WTC11 (cell line): ENCODE data around the gene VTI1A. TPM values are rescaled to one million over a fixed set of nuclear protein-coding genes. Genes with fewer than 3 reads are reported as not detected.

ENCODE experiments used
- ATAC-seq: fragments of 200-7000 bp; cut with Tn5 transposase; 2 replicates; pipeline ENCODE4 v1.10.0; 2021; ENCODE audit warnings: mild to moderate bottlenecking, moderate library complexity
- CTCF ChIA-PET: fragments of 300-600 bp; sonication (Branson Sonifier 250); formaldehyde crosslinking; loops from one replicate; lab custom pipeline; 2021; ENCODE audit warnings: antibody characterized with exemption; lab: Charles Lee
- POLR2A ChIA-PET: fragments of 350-600 bp; sonication (Branson Sonifier 250); formaldehyde crosslinking; loops from one replicate; lab custom pipeline; 2021; ENCODE audit warnings: antibody characterized with exemption; lab: Charles Lee
- DNase-seq: peaks from one replicate; pipeline ENCODE4 v3.0.0; 2021; ENCODE audit warnings: low spot score
- H3K27ac Mint-ChIP-seq: 2 replicates; pipeline ENCODE4 v1.8.0; 2021; ENCODE audit warnings: mixed read lengths
- H3K27me3 Mint-ChIP-seq: 2 replicates; pipeline ENCODE4 v1.8.0; 2021; ENCODE audit warnings: low read depth, mild to moderate bottlenecking, moderate library complexity, mixed read lengths
- H3K36me3 Mint-ChIP-seq: 2 replicates; pipeline ENCODE4 v1.8.0; 2021; ENCODE audit warnings: mixed read lengths
- H3K4me1 Mint-ChIP-seq: 2 replicates; pipeline ENCODE4 v1.8.0; 2022; ENCODE audit warnings: mixed read lengths
- H3K4me3 Mint-ChIP-seq: 2 replicates; pipeline ENCODE4 v1.8.0; 2021; ENCODE audit warnings: mild to moderate bottlenecking, moderate library complexity, mixed read lengths
- H3K9me3 Mint-ChIP-seq: 2 replicates; pipeline ENCODE4 v1.8.0; 2021; ENCODE audit warnings: mixed read lengths
- ATF1 ChIP-seq: sonication (generic); formaldehyde crosslinking; IDR thresholded peaks from 2 replicates; pipeline ENCODE4 v1.8.1; 2023; ENCODE audit warnings: mild to moderate bottlenecking, moderate library complexity, missing genetic modification reagents
- CREB1 ChIP-seq: sonication (generic); formaldehyde crosslinking; IDR thresholded peaks from 2 replicates; pipeline ENCODE4 v1.8.0; 2023; ENCODE audit warnings: mild to moderate bottlenecking, missing genetic modification reagents
- GABPB1 ChIP-seq: sonication (generic); formaldehyde crosslinking; IDR thresholded peaks from 2 replicates; pipeline ENCODE4 v1.8.1; 2023; ENCODE audit warnings: mild to moderate bottlenecking, missing genetic modification reagents
- HMGA2 ChIP-seq: fragments of 250-450 bp; sonication (Bioruptor Pico); IDR thresholded peaks from 2 replicates; pipeline ENCODE4 v1.4.0; 2021; ENCODE audit warnings: mild to moderate bottlenecking, moderate library complexity
- IRF2 ChIP-seq: sonication (generic); formaldehyde crosslinking; IDR thresholded peaks from 2 replicates; pipeline ENCODE4 v1.8.0; 2022; ENCODE audit warnings: low read depth, missing genetic modification reagents, borderline replicate concordance
- KAT7 ChIP-seq: sonication (generic); formaldehyde crosslinking; IDR thresholded peaks from 2 replicates; pipeline ENCODE4 v1.8.1; 2023; ENCODE audit warnings: missing genetic modification reagents, mild to moderate bottlenecking, borderline replicate concordance
- NFATC4 ChIP-seq: fragments of 250-450 bp; sonication (Bioruptor Pico); IDR thresholded peaks from 2 replicates; pipeline ENCODE4 v1.9.0; 2021; ENCODE audit warnings: mild to moderate bottlenecking
- NFE2L1 ChIP-seq: sonication (generic); formaldehyde crosslinking; IDR thresholded peaks from 2 replicates; pipeline ENCODE4 v1.8.1; 2023; ENCODE audit warnings: missing genetic modification reagents
- NFYB ChIP-seq: sonication (generic); formaldehyde crosslinking; conservative IDR thresholded peaks from 2 replicates; pipeline ENCODE4 v1.8.0; 2022; ENCODE audit warnings: low read depth, missing genetic modification reagents
- NR3C1 ChIP-seq: sonication (generic); formaldehyde crosslinking; conservative IDR thresholded peaks from 2 replicates; pipeline ENCODE4 v1.8.1; 2023; ENCODE audit warnings: low read depth, mild to moderate bottlenecking, missing genetic modification reagents
- OVOL2 ChIP-seq: fragments of 250-450 bp; sonication (Bioruptor Pico); IDR thresholded peaks from 2 replicates; pipeline ENCODE4 v1.9.0; 2021; ENCODE audit warnings: mild to moderate bottlenecking, borderline replicate concordance
- RORB ChIP-seq: fragments of 250-450 bp; sonication (Bioruptor Pico); IDR thresholded peaks from 2 replicates; pipeline ENCODE4 v1.9.0; 2021; ENCODE audit warnings: mild to moderate bottlenecking
- SP1 ChIP-seq: sonication (generic); formaldehyde crosslinking; conservative IDR thresholded peaks from 2 replicates; pipeline ENCODE4 v1.8.1; 2022; ENCODE audit warnings: missing genetic modification reagents
- TEAD1 ChIP-seq: sonication (generic); formaldehyde crosslinking; IDR thresholded peaks from 2 replicates; pipeline ENCODE4 v1.8.0; 2022; ENCODE audit warnings: mild to moderate bottlenecking, missing genetic modification reagents
- ZBTB21 ChIP-seq: sonication (generic); formaldehyde crosslinking; IDR thresholded peaks from 2 replicates; pipeline ENCODE4 v1.8.1; 2023; ENCODE audit warnings: mild to moderate bottlenecking, missing genetic modification reagents, borderline replicate concordance
- ZNF232 ChIP-seq: sonication (generic); formaldehyde crosslinking; IDR thresholded peaks from 2 replicates; pipeline ENCODE4 v1.8.0; 2022; ENCODE audit warnings: mild to moderate bottlenecking, missing genetic modification reagents
- total RNA-seq: library from RNA; stranded (reverse); gene quantifications from 3 replicates; pipeline ENCODE4 v1.2.3, GENCODE V29; 2021
- TF ChIP-seq, protein P1 (sequence below): fragments of 250-450 bp; sonication (Bioruptor Pico); IDR thresholded peaks from 2 replicates; pipeline ENCODE4 v1.8.0; 2021; ENCODE audit warnings: mild to moderate bottlenecking
- TF ChIP-seq, protein P2 (sequence below): sonication (generic); formaldehyde crosslinking; IDR thresholded peaks from 2 replicates; pipeline ENCODE4 v1.8.1; 2022; ENCODE audit warnings: mild to moderate bottlenecking, moderate library complexity, missing genetic modification reagents
- TF ChIP-seq, protein P3 (sequence below): sonication (generic); formaldehyde crosslinking; IDR thresholded peaks from 2 replicates; pipeline ENCODE4 v1.8.0; 2023; ENCODE audit warnings: mild to moderate bottlenecking, missing genetic modification reagents
- TF ChIP-seq, protein P4 (sequence below): sonication (generic); formaldehyde crosslinking; IDR thresholded peaks from 2 replicates; pipeline ENCODE4 v1.8.1; 2022; ENCODE audit warnings: missing genetic modification reagents, borderline replicate concordance
- TF ChIP-seq, protein P5 (sequence below): sonication (generic); formaldehyde crosslinking; IDR thresholded peaks from 2 replicates; pipeline ENCODE4 v1.8.1; 2023; ENCODE audit warnings: mild to moderate bottlenecking, missing genetic modification reagents
- TF ChIP-seq, protein P6 (sequence below): sonication (generic); formaldehyde crosslinking; IDR thresholded peaks from 2 replicates; pipeline ENCODE4 v1.8.0; 2022; ENCODE audit warnings: mild to moderate bottlenecking, missing genetic modification reagents
- TF ChIP-seq, protein P7 (sequence below): sonication (generic); formaldehyde crosslinking; IDR thresholded peaks from 2 replicates; pipeline ENCODE4 v1.8.1; 2022; ENCODE audit warnings: mild to moderate bottlenecking, missing genetic modification reagents, moderate library complexity, borderline replicate concordance
- TF ChIP-seq, protein P8 (sequence below): fragments of 250-450 bp; sonication (Bioruptor Pico); IDR thresholded peaks from 2 replicates; pipeline ENCODE4 v2.1.2; 2022; ENCODE audit warnings: mild to moderate bottlenecking, moderate library complexity

Gene VTI1A
- total RNA-seq, 1 experiment from 2014 or later: 20.1 TPM

DNA sequence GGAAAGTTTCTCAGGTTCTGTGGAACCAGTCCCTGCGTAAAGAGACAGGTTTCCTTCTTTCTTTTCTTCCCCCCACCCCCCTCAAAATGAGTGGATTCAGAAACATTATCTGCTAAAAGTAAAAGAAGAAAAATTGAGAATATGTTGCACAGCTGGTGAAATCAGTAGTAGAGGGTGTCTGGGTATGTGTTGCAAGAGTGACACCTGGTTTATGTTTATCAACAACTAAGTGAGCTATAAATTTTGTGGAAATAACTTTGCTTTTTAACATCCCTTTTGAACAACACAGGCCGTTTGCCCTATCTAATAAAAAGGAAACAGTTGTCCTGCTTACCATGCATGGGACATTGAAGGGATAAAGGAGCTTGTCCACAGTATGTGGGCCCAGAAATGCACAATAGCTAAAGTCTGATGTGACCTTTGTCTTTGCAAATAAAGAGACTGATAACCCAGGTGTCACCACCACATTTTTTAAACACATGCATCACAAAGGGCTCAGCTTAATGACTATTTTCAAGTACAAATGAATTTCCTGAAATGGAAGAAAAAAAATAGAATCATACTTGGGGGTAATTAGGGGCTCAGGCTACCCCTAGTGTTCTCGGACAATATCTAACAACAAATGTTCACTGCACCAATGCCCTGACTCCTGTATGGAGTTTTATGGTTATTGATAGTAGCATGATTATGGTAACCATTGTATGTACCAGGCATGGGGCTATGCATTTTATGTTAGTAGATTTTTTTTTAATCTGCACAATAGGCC, 281.3 kb downstream of the VTI1A start:
- Mint-ChIP-seq H3K9me3 (no peaks in the 10 kb centered on the region), H3K36me3 (no peaks in the 10 kb centered on the region), H3K27ac (peak overlapping the region; percentile 72; the same call in 1 of the 2 replicates), H3K4me1 (peaks cover 72% of the 10 kb centered on the region), H3K27me3 (no peaks in the 10 kb centered on the region), H3K4me3 (no peak overlapping the region)
- DNase-seq (no peak), ATAC-seq (no peak)
- TF ChIP-seq, protein P1, sequence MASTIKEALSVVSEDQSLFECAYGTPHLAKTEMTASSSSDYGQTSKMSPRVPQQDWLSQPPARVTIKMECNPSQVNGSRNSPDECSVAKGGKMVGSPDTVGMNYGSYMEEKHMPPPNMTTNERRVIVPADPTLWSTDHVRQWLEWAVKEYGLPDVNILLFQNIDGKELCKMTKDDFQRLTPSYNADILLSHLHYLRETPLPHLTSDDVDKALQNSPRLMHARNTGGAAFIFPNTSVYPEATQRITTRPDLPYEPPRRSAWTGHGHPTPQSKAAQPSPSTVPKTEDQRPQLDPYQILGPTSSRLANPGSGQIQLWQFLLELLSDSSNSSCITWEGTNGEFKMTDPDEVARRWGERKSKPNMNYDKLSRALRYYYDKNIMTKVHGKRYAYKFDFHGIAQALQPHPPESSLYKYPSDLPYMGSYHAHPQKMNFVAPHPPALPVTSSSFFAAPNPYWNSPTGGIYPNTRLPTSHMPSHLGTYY (CRISPR knock-in tag): no peak
- TF ChIP-seq ZBTB21 (CRISPR knock-in tag) (no peak), RORB (no peak; the same call in 1 of the 2 replicates), NFE2L1 (no peak), OVOL2 (CRISPR knock-in tag) (no peak), SP1 (CRISPR knock-in tag) (no peak), NFYB (CRISPR knock-in tag) (no peak), NR3C1 (CRISPR knock-in tag) (no peak), IRF2 (no peak)
- TF ChIP-seq, protein P2, sequence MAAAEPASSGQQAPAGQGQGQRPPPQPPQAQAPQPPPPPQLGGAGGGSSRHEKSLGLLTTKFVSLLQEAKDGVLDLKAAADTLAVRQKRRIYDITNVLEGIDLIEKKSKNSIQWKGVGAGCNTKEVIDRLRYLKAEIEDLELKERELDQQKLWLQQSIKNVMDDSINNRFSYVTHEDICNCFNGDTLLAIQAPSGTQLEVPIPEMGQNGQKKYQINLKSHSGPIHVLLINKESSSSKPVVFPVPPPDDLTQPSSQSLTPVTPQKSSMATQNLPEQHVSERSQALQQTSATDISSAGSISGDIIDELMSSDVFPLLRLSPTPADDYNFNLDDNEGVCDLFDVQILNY (CRISPR knock-in tag): no peak
- ChIA-PET CTCF (no interaction called here), POLR2A (interaction anchor here (0.7 kb wide), 1 partner anchor 26 kb away, joined by 3 read pairs; no protein-coding TSS in a partner anchor)

DNA sequence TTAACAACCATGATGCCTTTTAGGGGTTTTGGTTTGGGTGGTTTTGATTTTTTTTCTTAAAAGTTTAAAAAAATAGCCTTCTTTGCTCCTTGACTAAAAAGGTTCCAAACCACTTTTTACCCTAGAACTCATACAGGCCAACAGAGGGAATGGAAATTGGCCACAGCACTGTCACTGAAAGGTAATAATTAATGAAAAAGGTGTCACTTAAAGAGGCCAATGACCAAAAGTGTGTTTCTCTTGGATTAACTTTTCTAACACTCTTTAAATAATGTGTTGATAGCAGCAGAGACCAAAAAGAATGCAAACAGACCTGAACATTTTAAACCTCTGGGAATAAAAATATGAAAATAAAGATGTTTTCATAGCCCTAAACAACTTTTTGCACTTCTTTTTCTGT, 282.0 kb downstream of the VTI1A start:
- Mint-ChIP-seq H3K4me3 (no peak overlapping the region), H3K4me1 (peaks cover 68% of the 10 kb centered on the region), H3K36me3 (no peaks in the 10 kb centered on the region), H3K27ac (no peak overlapping the region), H3K27me3 (no peaks in the 10 kb centered on the region), H3K9me3 (no peaks in the 10 kb centered on the region; the same call in 1 of the 2 replicates)
- ATAC-seq (no peak), DNase-seq (no peak)
- TF ChIP-seq TEAD1 (no peak), NFATC4 (CRISPR knock-in tag) (no peak), HMGA2 (no peak), ZBTB21 (CRISPR knock-in tag) (no peak), GABPB1 (no peak), ZNF232 (CRISPR knock-in tag) (no peak), ATF1 (CRISPR knock-in tag) (no peak), SP1 (CRISPR knock-in tag) (no peak), CREB1 (CRISPR knock-in tag) (no peak), KAT7 (CRISPR knock-in tag) (no peak)
- TF ChIP-seq, protein P3, sequence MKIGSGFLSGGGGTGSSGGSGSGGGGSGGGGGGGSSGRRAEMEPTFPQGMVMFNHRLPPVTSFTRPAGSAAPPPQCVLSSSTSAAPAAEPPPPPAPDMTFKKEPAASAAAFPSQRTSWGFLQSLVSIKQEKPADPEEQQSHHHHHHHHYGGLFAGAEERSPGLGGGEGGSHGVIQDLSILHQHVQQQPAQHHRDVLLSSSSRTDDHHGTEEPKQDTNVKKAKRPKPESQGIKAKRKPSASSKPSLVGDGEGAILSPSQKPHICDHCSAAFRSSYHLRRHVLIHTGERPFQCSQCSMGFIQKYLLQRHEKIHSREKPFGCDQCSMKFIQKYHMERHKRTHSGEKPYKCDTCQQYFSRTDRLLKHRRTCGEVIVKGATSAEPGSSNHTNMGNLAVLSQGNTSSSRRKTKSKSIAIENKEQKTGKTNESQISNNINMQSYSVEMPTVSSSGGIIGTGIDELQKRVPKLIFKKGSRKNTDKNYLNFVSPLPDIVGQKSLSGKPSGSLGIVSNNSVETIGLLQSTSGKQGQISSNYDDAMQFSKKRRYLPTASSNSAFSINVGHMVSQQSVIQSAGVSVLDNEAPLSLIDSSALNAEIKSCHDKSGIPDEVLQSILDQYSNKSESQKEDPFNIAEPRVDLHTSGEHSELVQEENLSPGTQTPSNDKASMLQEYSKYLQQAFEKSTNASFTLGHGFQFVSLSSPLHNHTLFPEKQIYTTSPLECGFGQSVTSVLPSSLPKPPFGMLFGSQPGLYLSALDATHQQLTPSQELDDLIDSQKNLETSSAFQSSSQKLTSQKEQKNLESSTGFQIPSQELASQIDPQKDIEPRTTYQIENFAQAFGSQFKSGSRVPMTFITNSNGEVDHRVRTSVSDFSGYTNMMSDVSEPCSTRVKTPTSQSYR (CRISPR knock-in tag): no peak
- TF ChIP-seq, protein P4, sequence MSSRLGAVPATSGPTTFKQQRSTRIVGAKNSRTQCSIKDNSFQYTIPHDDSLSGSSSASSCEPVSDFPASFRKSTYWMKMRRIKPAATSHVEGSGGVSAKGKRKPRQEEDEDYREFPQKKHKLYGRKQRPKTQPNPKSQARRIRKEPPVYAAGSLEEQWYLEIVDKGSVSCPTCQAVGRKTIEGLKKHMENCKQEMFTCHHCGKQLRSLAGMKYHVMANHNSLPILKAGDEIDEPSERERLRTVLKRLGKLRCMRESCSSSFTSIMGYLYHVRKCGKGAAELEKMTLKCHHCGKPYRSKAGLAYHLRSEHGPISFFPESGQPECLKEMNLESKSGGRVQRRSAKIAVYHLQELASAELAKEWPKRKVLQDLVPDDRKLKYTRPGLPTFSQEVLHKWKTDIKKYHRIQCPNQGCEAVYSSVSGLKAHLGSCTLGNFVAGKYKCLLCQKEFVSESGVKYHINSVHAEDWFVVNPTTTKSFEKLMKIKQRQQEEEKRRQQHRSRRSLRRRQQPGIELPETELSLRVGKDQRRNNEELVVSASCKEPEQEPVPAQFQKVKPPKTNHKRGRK (CRISPR knock-in tag): no peak
- TF ChIP-seq, protein P5, sequence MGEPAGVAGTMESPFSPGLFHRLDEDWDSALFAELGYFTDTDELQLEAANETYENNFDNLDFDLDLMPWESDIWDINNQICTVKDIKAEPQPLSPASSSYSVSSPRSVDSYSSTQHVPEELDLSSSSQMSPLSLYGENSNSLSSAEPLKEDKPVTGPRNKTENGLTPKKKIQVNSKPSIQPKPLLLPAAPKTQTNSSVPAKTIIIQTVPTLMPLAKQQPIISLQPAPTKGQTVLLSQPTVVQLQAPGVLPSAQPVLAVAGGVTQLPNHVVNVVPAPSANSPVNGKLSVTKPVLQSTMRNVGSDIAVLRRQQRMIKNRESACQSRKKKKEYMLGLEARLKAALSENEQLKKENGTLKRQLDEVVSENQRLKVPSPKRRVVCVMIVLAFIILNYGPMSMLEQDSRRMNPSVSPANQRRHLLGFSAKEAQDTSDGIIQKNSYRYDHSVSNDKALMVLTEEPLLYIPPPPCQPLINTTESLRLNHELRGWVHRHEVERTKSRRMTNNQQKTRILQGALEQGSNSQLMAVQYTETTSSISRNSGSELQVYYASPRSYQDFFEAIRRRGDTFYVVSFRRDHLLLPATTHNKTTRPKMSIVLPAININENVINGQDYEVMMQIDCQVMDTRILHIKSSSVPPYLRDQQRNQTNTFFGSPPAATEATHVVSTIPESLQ (CRISPR knock-in tag): no peak
- TF ChIP-seq, protein P6, sequence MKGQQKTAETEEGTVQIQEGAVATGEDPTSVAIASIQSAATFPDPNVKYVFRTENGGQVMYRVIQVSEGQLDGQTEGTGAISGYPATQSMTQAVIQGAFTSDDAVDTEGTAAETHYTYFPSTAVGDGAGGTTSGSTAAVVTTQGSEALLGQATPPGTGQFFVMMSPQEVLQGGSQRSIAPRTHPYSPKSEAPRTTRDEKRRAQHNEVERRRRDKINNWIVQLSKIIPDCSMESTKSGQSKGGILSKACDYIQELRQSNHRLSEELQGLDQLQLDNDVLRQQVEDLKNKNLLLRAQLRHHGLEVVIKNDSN (CRISPR knock-in tag): no peak
- TF ChIP-seq, protein P7, sequence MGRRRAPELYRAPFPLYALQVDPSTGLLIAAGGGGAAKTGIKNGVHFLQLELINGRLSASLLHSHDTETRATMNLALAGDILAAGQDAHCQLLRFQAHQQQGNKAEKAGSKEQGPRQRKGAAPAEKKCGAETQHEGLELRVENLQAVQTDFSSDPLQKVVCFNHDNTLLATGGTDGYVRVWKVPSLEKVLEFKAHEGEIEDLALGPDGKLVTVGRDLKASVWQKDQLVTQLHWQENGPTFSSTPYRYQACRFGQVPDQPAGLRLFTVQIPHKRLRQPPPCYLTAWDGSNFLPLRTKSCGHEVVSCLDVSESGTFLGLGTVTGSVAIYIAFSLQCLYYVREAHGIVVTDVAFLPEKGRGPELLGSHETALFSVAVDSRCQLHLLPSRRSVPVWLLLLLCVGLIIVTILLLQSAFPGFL (CRISPR knock-in tag): no peak
- TF ChIP-seq, protein P8, sequence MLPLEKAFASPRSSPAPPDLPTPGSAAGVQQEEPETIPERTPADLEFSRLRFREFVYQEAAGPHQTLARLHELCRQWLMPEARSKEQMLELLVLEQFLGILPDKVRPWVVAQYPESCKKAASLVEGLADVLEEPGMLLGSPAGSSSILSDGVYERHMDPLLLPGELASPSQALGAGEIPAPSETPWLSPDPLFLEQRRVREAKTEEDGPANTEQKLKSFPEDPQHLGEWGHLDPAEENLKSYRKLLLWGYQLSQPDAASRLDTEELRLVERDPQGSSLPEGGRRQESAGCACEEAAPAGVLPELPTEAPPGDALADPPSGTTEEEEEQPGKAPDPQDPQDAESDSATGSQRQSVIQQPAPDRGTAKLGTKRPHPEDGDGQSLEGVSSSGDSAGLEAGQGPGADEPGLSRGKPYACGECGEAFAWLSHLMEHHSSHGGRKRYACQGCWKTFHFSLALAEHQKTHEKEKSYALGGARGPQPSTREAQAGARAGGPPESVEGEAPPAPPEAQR (CRISPR knock-in tag): no peak
- CTCF ChIA-PET: no interaction called here
- POLR2A ChIA-PET: no interaction called here
